Stromal cell of bone marrow (primary cell): ENCODE measurements around the gene ADAMTS17.
A peak's percentile ranks its signal among the peaks of the same experiment; 100 is the strongest.

ENCODE experiments used
- DNase-seq: peaks from one replicate; pipeline ENCODE4 v3.0.0-alpha.2; 2012; ENCODE audit warnings: low read depth

The ADAMTS17 gene

DNA sequence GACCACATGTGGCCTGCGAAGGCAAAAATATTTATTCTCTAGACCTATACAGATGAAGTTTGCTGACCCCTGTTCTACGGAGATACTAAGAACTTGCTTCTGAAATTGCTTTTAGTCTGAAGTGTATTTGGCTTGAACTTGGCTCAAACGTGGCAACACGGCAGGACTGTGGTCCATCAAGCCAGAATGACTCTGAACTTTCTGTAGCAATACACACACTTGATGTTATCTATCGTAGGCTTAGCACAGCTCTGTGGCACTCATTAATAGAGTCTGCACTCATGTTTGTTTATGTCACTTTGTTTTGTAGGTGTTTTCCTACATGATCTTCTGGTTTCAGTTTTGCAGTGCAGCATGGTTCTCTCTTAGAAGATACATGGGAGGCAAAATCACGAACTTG is 298.1 kb downstream of the ADAMTS17 start:
- DNase-seq, result no peak

DNA sequence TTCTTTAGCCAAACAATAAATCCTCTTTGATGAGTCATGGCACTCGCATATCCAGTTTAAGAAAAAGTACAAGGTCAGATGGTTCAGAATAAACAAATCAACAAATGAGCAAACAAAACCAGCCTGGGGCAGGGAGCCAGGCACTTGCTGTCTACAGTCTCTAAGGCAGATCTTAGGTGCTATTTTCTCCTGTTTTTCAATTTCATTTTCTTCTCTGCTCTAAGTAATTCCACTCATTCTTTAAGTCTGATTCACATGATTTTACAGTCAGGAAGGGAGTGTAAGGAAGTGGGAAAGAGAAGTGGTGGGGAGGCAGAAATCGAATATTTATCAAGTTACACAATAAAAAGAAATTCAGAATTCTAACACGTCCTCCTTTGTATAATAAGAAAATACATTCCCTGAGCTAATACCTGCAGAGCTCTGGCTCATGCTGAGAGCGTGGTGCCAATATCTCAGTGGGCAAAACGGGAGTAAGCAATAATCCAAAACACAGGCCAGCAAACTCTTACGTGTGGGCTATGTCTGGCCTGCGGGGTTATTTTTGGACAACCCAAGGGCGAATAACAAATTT is 298.6 kb downstream of the ADAMTS17 start:
- peak; percentile 28 for DNase-seq

- no peak for DNase-seq
Observed at GRCh38 chr15:100042558-100042957, 299.2 kb downstream of the ADAMTS17 start.

DNA sequence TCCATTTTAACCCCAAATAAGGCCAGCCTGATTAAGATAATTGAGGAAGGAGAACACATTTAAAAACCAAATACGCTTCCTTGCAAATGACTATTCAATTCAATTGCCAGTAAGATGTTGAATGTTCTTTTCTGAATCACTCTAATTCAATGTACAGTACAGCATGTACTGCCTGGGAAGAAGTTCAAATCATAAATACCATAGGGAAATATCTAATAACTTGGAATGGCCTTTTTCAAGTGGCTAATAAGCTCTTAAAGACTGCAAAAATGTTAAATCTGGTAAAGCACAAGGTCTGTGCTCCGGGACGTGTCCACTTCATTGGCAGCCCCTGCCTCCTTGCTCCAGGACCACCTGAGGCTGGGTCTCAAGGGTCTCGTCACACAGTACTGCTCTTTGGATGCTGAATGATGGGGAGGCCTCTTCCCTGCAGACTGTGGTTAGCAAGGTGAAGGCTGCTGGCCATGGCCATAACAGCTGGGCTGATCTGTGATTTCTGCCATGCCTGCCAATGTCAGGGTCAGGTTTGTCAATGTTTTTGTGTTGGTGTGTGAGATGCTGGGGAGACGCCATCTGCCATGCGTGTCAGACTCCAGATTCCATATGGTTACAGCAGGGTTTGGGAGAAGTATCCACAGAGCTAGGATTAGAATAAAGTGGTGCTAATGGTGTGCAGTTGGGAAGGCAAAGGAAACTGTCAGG is 300.5 kb downstream of the ADAMTS17 start:
- no peak for DNase-seq

GRCh38 chr15:100039994-100040393 is 301.8 kb downstream of the ADAMTS17 start:
- no peak for DNase-seq

GRCh38 chr15:100038736-100039135 is 303.0 kb downstream of the ADAMTS17 start:
- no peak for DNase-seq

DNA sequence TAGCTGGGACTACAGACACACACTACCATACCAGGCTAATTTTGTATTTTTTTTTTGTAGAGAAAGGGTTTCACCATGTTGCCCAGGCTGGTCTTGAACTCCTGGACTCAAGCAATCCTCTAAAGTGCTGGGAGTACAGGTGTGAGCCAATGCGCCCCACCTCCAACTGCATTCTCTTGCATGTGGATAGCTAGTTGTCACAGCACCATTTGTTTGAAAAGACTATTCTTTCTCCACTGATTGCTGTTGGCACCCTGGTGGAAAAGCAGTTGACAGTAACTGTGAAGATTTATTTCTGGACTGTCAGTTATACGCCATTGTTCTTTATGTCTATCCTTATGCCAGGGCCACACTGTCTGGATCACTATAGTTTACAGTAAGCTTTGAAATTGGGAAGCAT is 303.9 kb downstream of the ADAMTS17 start:
- no peak for DNase-seq

- DNase-seq, result no peak
Observed at GRCh38 chr15:100036015-100036414, 305.8 kb downstream of the ADAMTS17 start.

DNA sequence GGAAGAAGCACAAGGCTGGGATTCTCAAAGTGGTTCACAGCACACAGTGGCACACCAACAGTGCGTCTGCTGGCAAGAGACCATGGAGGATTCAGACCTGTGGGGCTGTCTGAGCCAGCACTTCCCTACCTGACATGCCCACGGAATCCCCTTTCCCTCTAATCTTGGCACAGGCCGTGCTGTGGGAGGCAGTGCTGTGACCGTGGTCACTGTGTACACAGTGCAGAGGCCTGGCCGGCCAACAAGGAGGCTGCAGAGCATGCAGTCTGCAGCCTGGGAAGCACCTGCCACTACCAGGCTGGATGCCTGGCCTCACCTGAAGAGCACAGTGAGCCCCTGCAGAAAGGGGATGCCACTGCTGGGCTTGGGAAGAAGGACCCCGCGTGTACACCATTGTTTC is 307.6 kb downstream of the ADAMTS17 start:
- no peak for DNase-seq

GRCh38 chr15:100033140-100033857 is 308.5 kb downstream of the ADAMTS17 start:
- peak; percentile 80 for DNase-seq

- peak; percentile 40 for DNase-seq
Observed at GRCh38 chr15:100032358-100033085, 309.3 kb downstream of the ADAMTS17 start.

GRCh38 chr15:100031665-100032357 is 310.0 kb downstream of the ADAMTS17 start:
- DNase-seq, result no peak

- no peak for DNase-seq
Observed at GRCh38 chr15:100030586-100031229, 311.1 kb downstream of the ADAMTS17 start.

- DNase-seq, result no peak
Observed at GRCh38 chr15:100029868-100030479, 311.8 kb downstream of the ADAMTS17 start.

DNA sequence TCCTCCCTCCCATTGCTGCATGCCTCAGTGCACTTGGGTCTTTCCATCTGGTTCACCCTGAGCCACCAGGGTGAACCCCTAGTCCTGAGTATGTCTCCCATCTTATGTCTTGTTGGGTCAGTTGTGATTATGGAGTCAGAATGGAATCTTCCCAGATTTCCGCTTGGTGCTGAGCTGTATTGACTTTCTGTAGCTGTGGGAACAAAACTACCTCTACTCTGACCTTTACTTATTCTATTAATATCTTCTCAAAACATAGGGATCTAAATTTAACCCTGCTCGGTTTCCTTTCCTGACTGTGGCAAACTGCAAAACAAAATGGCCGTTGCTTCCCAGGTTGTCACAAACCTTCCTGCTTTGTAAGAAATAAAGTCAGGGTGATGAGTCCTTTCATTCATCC is 312.7 kb downstream of the ADAMTS17 start:
- DNase-seq, result no peak

GRCh38 chr15:100026041-100026440 is 315.7 kb downstream of the ADAMTS17 start:
- no peak for DNase-seq

- no peak for DNase-seq
Observed at GRCh38 chr15:100022806-100023205, 319.0 kb downstream of the ADAMTS17 start.

DNA sequence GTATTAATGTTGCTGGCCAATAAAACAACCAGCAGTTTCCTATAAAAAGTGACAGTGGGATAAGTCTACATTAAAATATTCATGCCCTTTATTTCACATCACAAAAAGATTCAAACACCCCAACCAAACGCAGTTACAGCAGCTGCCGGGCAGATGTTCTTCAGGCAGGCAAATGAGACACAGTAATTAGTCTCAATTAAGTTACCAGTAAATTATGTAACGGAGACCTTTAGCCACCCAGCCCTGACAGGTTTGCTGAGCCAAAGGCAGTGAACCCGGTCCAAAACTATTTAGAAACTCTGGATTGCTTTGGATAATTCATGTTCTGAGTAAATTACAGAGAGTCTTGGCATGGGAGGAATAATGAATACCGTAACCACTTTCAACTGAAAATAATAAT is 319.4 kb downstream of the ADAMTS17 start:
- no peak for DNase-seq

DNA sequence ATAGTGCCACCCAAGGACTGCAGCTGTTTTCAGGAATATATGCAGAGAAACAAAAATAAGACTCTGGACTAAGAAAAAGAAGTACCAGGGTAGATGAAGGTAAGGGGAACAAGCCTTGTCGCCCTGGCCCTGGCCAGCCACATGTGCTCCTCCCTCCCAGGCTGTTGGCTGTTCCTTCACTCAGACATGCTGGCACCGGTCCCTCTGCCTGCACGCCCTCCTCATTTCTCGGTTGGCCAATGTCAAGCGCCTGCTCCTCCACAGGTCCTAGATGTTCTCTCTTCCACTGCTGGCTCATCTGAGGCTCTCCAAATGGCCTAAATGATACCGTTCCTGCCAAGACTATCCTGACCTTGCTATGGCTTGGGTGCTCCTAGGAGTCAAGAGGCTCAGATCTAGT is 320.1 kb downstream of the ADAMTS17 start:
- DNase-seq, result no peak

DNA sequence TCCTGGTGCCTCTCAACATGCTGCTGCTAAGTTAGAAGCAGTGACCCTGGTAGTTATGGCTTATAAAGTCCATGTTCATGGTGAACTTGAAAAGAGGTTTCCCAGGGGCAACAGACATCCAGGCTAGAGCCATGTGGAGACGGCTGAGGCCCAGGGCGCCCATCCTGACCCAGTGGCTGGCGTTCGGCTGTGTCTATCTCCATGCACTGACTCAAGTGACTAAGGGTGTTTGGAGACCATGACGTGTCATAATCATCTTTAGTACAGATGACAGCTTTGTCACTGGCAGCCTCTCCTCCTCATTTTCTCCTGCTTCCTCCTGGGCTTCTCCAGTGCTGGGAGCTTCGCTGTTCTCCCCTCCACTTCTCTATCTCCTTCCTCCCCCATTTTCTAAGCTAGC is 321.2 kb downstream of the ADAMTS17 start:
- DNase-seq, result no peak

- DNase-seq, result no peak
Observed at GRCh38 chr15:100020189-100020588, 321.6 kb downstream of the ADAMTS17 start.
